HAP-1 (cell line): ENCODE results near the gene RASD1.

Experiments
- DNase-seq, 2 experiments: peaks; one replicate each; pipeline ENCODE4 v3.0.0-alpha.2; 2016 to 2020; ENCODE audit warnings: low spot score in 2 of 2
- H3K27me3 ChIP-seq: fragments of 250-450 bp; sonication (Bioruptor Pico); 2 replicates; pipeline ENCODE4 v1.5.1; 2020; ENCODE audit warnings: low read depth, mild to moderate bottlenecking, moderate library complexity
- H3K36me3 ChIP-seq: fragments of 250-450 bp; sonication (Bioruptor Pico); replicated peaks from 2 replicates; pipeline ENCODE4 v1.5.1; 2020; ENCODE audit warnings: mild to moderate bottlenecking
- H3K4me1 ChIP-seq: fragments of 250-450 bp; sonication (Bioruptor Pico); 2 replicates; pipeline ENCODE4 v1.5.1; 2020; ENCODE audit warnings: mild to moderate bottlenecking
- H3K4me3 ChIP-seq: fragments of 250-450 bp; sonication (Bioruptor Pico); 2 replicates; pipeline ENCODE4 v1.5.1; 2020; ENCODE audit warnings: mild to moderate bottlenecking, moderate library complexity
- H3K9me3 ChIP-seq: fragments of 250-450 bp; sonication (Bioruptor Pico); 2 replicates; pipeline ENCODE4 v1.5.1; 2020; ENCODE audit warnings: mild to moderate bottlenecking, moderate library complexity
- in situ Hi-C: fragments of 300-500 bp; cut with MboI; formaldehyde crosslinking; loops from 3 replicates; pipeline ENCODE4 v1.14.3; 2020; ENCODE audit warnings: low sequenced_read_pairs, inconsistent platforms, mixed read lengths

Gene RASD1

GRCh38 chr17:17454276-17454675, 41.9 kb downstream of the RASD1 start:
- Histone ChIP-seq H3K27me3 (no peaks in the 10 kb centered on the region; the same call in 1 of the 2 replicates), H3K36me3 (no peaks in the 10 kb centered on the region), H3K4me1 (no peaks in the 10 kb centered on the region), H3K9me3 (no peaks in the 10 kb centered on the region), H3K4me3 (no peak overlapping the region)
- in situ Hi-C loops: loop anchor here (10.0 kb wide), 1 partner anchor 59 kb away; no protein-coding TSS in a partner anchor
- no peak for DNase-seq

GRCh38 chr17:17453088-17453487, 43.1 kb downstream of the RASD1 start:
- Histone ChIP-seq H3K36me3 (no peaks in the 10 kb centered on the region), H3K27me3 (no peaks in the 10 kb centered on the region; the same call in 1 of the 2 replicates), H3K4me1 (no peaks in the 10 kb centered on the region), H3K4me3 (no peak overlapping the region), H3K9me3 (no peaks in the 10 kb centered on the region)
- in situ Hi-C loops: loop anchor here (10.0 kb wide), 1 partner anchor 58 kb away; no protein-coding TSS in a partner anchor
- DNase-seq: no peak

GRCh38 chr17:17448723-17449122, 47.5 kb downstream of the RASD1 start:
- Histone ChIP-seq H3K4me3 (no peak overlapping the region), H3K27me3 (no peaks in the 10 kb centered on the region), H3K36me3 (no peaks in the 10 kb centered on the region), H3K9me3 (no peaks in the 10 kb centered on the region), H3K4me1 (no peaks in the 10 kb centered on the region)
- DNase-seq: no peak
- in situ Hi-C loops: no loop called here

- Histone ChIP-seq H3K9me3 (no peaks in the 10 kb centered on the region), H3K27me3 (no peaks in the 10 kb centered on the region), H3K4me1 (no peaks in the 10 kb centered on the region), H3K36me3 (no peaks in the 10 kb centered on the region), H3K4me3 (no peak overlapping the region)
- DNase-seq: no peak
- in situ Hi-C loops: no loop called here
Measured at GRCh38 chr17:17448076-17448475, 48.1 kb downstream of the RASD1 start.

- no peak for DNase-seq
- H3K4me3 ChIP-seq: no peak overlapping the region
- no peaks in the 10 kb centered on the region for H3K27me3 ChIP-seq
- in situ Hi-C loops: no loop called here
- H3K36me3 ChIP-seq: no peaks in the 10 kb centered on the region
- no peaks in the 10 kb centered on the region for H3K4me1 ChIP-seq
- no peaks in the 10 kb centered on the region for H3K9me3 ChIP-seq
Measured at GRCh38 chr17:17447264-17447663, 48.9 kb downstream of the RASD1 start.

- DNase-seq: no peak
- Histone ChIP-seq H3K36me3 (no peaks in the 10 kb centered on the region), H3K4me1 (no peaks in the 10 kb centered on the region), H3K27me3 (no peaks in the 10 kb centered on the region), H3K9me3 (no peaks in the 10 kb centered on the region), H3K4me3 (no peak overlapping the region)
- in situ Hi-C loops: no loop called here
Measured at GRCh38 chr17:17446666-17447155, 49.5 kb downstream of the RASD1 start.

- Histone ChIP-seq H3K36me3 (no peaks in the 10 kb centered on the region), H3K4me3 (no peak overlapping the region), H3K9me3 (no peaks in the 10 kb centered on the region), H3K27me3 (no peaks in the 10 kb centered on the region), H3K4me1 (no peaks in the 10 kb centered on the region)
- no peak for DNase-seq
- in situ Hi-C loops: no loop called here
Measured at GRCh38 chr17:17445925-17446665, 50.1 kb downstream of the RASD1 start.

GRCh38 chr17:17445296-17445924, 50.8 kb downstream of the RASD1 start:
- in situ Hi-C loops: no loop called here
- no peak overlapping the region for H3K4me3 ChIP-seq

More at GRCh38 chr17:17445296-17445924, 50.8 kb downstream of the RASD1 start:
- Histone ChIP-seq H3K27me3 (no peaks in the 10 kb centered on the region), H3K4me1 (no peaks in the 10 kb centered on the region), H3K36me3 (no peaks in the 10 kb centered on the region), H3K9me3 (no peaks in the 10 kb centered on the region)
- no peak for DNase-seq
